HG03354 (cell line): ENCODE data around the gene MYL10.

Experiments
- ATAC-seq: cut with Tn5 transposase; IDR thresholded peaks from one replicate; pipeline ENCODE4 v1.9.1; 2021; ENCODE audit warnings: mild to moderate bottlenecking; ENCODE audit not compliant: unreplicated experiment, poor library complexity, severe bottlenecking

Gene MYL10

DNA sequence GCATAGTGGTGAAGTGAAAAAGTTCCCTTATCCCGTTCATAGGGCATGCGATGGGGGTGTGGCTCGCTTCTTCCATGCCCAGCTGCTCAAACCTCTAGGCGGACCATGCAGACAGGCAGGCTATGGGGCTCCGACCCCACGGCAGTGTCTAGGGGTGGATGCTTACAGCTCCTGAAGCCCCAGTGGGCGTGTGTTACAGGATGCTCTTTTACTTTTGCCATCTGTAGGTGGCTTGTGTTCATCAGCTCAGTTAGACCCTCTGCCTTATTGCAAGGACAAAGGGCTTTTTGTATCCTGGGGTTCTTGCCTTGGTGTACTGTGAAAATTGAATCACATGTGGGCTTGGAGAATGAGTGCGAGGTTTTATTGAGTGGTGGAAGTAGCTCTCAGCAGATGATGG lies at the start of gene MYL10:
MYL10 (minus strand) TSS at position 126 of the 400 bp plus-strand sequence. CDS start 178 bp downstream, outside the sequence.
- ATAC-seq, result no peak

DNA sequence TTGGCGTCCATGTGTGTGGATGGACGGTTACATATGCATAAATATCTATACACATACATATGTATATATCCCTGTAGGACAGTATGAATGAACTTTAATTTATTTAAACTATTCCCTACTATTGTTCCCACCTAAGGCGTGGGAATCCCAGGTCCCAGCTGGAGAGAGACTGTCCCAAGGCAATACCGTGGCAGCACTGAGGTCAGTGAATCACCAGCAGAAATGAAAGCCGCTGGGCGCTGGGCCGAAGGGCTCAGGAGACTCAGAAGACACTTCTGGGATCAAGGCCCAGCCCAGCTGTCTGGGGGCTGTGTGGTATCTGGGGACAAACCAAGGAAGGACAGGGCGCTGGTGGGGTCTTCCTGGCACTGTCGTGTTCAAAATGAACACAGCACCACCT lies 49.6 kb upstream of the MYL10 start:
- ATAC-seq, result no peak

DNA sequence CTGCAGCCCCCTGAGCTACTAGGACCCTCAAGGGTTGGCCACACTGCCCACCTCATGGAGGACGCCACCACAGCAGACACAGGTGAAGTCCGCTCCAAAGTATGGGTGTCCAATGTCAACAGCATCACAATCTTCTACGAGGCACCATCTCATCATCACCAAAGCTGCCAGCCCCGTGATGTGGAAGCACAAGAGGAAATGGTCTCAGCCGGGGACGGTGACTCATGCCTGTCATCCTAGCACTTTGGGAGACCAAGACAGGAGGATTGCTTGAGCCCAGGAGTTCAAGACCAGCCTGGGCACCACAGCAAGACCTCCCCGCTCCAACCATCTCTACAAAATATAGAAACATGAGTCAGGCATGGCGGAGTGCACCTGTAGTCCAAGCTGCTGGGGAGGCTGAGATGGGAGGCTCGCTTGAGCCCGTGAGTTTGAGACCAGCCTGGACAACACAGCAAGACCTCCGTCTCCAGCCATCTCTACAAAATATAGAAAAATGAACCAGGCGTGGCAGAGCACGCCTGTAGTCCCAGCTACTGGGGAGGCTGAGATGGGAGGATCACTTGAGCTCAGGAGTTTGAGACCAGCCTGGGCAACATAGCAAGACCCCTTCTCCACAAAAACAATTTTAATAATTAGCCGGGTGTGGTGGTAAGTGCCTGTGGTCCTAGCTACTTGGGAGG lies 48.8 kb upstream of the MYL10 start:
- no peak for ATAC-seq

DNA sequence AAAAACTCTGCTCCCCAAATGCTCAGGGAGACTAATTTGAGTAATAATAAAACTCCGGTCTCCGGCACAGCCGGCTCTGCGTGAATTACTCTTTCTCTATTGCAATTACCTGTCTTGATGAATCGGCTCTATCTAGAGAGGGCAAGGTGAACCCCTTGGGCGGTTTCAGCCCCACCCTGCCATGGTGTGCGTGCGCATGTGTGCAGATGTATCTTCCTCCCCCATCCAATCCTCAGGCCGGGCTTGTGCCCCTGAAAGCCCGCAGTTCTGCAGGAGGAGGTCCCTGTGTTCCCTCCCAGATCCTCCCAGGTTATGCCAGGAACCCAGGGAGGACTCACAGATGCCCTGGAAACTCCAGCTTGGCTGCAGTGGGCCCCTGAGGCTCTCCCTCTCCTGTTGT lies 48.3 kb upstream of the MYL10 start:
- no peak for ATAC-seq

DNA sequence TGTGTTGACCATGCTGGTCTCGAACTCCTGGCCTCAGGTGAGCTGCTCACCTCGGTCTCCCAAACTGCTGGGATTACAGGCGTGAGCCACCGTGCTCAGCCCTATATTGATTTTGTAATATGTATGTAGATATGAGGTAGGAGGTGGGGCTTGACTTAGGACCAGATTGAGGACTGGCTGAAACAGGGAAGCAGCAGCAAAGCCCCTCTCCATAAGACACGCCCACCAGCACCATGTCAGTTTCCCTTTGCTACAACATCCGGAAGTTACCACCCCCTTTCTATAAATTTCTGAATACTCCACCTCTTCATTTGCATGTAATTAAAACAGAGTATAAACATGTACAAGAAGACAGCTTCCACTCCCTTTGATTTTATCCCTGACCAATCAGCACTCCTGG lies 47.9 kb upstream of the MYL10 start:
- ATAC-seq, result no peak

DNA sequence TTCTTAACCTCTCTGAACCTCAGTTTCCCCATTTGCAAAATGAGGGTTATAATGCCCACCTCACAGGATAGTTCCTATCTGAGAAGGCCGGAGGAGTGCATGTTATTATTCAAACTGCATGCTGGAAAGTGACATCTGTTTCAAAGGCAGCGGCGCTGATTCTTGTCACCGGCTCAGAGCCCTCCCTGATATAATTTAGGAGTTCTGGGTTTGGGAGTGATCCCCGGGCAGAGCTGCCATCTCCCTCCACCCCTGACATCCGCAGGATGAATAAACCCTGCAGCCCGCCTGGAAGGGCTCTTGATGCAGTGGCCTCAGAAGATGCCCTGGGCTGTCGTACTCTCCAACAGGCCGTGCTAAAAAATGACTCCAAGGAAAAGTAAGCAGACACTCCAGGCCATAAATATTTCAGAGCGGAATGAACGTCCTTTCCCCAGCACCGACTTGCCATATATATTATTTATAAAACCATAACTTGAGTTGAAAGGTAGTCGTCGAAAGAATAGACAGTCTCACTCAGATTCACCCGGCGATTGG lies 47.0 kb upstream of the MYL10 start:
- ATAC-seq, result no peak

DNA sequence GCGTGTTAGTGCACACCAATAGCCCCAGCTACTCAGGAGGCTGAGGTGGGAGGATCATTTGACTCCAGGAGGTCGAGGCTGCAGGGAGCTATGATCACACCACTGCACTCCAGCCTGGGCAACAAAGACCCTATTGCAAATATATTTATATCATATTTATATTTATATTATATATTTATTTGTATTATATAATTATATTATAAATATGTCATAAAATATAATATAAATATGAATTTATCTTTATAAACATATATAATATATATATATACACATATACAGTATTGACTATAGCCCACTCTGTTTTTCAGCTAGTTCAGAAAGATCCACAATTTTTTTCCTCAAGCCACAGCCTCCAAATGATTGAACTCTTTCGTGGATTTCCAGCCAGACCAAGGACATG lies 45.3 kb upstream of the MYL10 start:
- ATAC-seq, result no peak

DNA sequence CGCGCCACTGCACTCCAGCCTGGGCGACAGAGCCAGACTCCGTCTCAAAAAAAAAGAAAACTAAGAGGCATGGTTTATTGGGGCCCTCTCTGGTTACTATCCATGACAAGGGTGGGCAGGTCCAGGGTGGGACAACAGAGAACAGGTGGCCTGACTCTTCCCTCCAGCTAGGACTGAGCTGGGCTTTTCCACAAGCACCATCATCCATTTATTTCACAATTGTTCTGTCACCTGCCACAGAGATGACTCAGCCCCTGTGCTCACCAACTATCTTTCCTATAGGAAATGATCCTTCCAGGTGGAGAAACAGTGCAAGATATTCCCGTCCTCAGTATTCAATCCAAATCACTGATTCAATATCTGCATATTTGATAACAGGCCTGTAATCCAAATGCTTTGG lies 44.9 kb upstream of the MYL10 start:
- no peak for ATAC-seq

DNA sequence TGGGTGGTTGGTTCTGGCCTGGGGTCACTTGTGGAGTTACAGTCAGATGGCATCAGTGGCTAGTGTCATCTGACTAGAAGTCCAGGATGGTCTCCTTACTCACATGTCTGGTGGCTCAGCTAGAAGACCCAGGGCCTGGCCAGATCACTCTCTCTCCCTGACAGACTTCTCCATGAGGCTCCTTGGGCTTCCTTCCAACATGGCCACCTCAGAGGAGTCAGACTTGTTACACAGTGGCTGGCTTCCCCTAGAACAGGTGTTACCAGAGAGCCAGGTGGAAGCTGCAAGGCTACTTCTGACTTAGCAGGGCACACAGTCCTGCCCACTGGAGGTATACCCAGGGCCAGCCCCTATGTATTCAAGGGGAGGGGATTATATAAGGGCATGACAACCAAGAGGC lies 44.2 kb upstream of the MYL10 start:
- no peak for ATAC-seq

DNA sequence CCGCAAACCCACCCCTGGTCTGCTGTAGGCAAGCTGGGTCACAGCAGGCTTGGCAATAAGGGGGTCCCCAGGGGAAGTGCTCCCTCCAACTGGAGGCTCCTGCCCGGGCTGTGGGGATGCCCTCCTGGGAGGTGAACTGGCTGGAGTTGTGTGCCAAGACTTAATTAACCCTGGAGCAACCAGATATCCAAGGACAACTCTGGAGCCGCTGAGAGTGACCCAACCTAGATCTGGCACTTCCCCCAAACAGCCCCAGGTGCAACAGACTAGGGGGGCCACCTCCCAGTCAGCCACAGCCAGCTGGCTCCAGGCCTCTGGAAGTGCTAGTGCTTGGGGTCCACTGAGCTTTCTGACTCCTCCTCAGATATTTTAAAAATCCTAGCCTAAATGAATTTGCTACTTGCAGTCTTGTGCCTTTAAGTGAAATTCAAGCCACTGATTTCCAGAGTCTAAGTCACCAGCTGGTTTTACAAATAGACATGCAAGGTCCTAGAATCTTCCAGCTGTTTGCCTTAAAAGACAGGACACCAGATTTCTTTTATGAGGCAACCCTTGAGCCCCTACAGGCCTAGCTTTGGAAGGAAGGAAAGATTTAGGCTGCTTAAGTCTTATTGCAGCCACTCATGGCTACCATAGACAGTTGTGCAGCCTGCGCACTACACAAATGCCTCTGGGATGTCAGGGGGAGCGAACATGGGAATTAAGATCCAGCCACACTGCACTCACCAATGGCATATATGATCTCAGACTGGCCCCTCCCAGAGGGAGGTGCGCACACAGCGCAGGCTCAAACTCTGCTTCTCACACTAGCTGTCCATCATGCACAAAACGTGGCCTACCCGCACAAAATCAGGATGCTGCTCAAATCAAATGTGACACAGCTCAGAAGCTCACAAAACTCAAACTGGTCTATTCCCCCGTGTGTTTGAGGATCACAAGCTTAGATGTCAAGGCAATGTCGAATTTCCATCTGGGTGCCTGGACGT lies 42.6 kb upstream of the MYL10 start:
- ATAC-seq, result no peak

DNA sequence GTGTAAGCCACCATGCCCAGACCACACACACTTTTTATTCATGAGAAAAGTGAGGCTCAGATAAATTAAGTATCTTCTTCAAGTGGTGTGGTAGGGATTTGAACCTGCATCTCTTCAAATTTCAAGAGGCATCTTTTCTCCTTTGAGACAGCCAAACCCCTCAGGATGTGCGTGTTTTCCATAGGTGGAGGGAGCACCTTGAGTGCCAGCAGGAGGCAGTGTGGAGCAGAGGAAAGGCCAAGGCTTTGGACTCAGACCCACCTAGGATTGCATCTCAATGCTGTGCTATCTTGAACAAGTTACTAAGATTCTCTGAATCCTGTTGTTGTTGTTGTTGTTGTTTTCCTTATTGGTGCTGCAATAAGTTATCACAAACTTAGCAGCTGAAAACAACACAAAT lies 40.2 kb upstream of the MYL10 start:
- ATAC-seq, result no peak

DNA sequence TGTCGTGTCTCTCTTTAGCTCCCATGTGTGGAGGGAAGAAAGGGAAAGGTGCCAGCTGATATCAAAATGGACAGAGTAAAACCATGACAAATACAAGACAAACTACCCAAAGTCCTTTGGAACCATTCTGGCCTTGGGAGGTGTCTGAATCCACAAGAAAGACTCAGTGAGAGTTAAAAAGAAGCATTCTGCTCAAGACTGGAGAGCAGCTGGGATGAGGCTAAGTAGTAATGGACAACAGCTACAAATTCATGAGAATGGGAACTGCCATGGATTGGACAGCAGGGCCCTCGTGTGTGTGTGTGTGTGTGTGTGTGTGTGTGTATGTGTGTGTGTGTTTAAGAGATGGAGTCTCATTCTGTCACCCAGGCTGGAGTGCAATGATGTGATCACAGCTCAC lies 39.6 kb upstream of the MYL10 start:
- no peak for ATAC-seq

DNA sequence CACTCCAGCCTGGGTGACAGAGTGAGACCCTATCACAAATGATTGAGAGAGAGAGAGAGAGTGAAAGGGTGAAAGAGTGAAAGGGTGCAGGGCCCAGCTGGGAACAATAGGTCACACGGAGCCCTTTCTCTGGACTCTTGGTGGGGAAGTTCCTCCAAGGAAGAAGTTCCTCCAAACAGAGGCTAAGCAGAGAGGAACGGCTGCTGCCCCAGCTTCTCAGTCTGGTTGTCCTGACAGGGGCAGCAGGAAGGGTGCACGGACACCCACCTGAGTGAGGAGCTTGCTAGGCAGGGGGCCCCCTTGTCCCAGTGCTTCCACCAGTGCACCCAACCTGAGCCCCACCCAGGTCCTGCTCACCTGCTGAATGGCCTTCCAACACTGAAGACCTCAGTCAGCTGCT lies 38.8 kb upstream of the MYL10 start:
- no peak for ATAC-seq

DNA sequence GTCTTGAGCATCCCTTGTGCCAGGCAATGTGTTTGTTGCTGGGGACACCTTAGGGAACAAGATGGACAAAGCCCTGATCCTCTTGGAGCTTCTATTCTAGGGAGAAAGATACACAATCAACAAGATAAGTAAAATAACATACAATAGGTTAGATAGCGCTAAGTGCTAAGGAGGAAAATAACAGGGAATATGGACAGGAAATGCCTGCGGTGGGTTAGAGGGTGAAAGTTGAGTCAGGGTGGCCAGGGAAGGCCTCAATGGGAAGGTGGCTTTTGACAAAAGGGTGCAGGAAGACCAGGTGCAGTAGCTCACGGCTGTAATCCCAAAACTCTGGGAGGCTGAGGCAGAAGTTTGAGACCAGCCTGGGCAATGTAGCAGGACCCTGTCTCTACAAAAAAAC lies 38.3 kb upstream of the MYL10 start:
- ATAC-seq, result no peak

DNA sequence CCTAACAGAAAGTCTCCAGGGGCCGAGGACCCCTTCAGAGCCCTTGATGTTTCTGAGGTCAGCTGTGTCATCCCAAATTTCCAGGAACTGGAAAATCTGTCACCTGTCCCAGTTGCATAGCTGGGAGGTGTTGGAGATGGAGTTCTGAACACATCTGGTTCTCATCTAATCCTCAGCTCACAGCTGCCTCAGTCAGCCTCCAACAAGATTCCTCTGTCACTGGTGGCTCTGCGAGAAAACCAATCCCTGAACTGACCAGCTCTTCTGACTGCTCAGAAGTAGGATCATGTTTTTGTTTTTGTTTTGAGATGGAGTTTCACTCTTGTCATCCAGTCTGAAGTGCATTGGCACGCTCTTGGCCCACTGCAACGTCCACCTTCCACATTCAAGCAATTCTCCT lies 37.6 kb upstream of the MYL10 start:
- ATAC-seq, result no peak

DNA sequence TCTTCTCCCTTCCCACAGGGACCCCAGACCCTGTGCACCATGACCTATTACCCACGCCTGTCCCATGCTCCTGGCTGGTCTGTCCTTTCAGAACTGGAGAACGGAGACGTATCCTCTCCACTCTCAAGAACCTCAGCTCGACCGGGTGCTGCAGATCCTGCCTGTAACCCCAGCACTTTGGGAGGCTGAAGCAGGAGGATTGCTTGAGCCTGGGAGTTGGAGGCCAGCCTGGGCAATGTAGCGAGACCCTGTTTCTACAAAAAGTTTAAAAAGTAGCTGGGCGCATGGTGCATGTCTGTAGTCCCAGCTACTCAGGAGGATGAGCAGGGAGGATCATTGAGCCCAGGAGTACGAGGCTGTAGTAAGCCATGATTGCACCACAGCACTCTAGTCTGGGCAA lies 37.2 kb upstream of the MYL10 start:
- no peak for ATAC-seq

DNA sequence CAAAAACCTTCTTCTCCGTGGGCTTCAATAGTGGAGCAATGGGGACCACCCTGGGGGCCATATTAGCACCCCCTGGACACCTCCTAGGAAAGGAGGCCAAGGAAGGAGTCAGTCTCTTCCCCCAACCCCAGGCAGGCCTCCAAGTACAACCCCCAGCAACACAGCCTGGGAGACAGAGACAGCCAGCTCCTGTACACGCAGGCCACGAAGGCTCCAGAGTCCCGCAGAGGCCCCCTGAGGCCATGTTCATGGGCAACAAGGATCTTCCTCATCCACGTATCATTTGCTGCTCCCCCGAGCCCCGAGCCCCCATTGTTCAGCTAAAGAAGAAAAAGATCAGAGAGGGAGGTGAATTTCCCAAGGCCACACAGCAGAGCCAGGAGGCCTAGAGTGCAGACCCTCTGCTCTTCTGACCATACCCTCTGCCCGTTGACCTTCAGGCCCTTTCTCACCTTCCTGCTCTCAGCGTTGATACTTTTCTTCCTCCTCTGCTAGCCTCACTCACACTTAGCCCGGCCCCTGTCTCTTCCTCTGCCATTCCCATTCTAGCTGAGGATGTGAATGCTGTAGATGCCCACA lies 35.9 kb upstream of the MYL10 start:
- ATAC-seq, result no peak

DNA sequence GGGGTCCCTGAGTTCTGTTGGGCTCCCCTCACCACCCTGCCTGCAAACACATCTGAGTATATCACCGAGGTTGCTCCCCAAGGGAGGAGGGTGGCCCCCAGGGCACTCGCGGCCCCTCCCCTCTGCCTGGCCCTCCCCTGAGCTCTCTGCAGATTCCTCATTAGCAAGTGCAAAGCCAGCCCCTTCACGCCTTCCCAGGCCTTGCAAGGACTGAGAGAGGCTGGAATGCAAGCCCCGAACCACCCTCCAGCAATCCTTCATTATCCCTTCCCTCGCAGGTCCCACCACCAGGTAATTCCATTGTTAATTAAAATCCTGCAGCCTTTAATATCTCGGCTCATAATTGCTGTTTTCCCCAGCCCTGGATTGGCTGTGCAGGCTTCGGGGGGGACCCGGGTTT lies 35.3 kb upstream of the MYL10 start:
- ATAC-seq, result no peak

DNA sequence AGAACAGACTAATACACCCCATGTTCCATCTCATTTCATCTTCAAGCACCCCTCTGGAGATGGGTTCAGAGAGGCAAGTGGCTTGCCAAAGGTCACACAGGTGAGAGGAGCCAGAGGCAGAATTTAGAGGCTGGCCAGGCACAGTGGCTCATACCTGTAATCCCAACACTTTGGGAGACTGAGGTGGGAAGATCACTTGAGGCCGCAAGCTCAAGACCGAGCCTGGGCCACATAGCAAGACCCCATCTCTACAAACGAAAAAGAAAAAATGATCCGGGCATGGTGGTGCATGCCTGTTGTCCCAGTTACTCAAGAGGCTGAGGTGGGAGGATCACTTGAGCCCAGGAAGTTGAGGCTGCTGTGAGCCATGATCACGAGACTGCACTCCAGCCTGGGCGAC lies 34.7 kb upstream of the MYL10 start:
- ATAC-seq, result no peak

DNA sequence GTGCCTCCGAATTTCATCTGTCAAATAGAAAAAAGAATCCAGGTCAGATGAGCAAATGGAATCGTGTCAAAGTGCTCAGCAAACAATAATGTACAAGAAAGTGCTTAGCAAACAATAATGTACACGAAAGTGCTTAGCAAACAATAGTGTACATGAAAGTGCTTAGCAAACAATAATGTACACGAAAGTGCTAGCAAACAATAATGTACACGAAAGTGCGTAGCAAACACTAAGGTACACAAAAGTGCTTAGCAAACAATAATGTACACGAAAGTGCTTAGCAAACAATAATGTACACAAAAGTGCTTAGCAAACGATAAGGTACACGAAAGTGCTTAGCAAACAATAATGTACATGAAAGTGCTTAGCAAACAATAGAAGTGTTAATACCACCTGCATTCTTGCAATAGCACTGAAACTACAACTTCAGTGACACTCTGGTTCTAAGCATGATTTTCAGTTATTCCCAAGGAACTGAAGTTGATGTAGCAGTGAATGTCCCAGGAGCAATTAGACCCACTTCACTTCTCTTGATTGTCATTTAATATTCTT lies 33.4 kb upstream of the MYL10 start:
- ATAC-seq, result no peak
